Esophagus muscularis mucosa (tissue), 4 donors: ENCODE measurements around the gene MPPED1. TPM values are rescaled to one million over a fixed set of nuclear protein-coding genes. Genes with fewer than 3 reads are reported as not detected.

Experiments used
- DNase-seq: peaks from one replicate; pipeline ENCODE4 v3.0.0-alpha.2; 2017; ENCODE audit errors: extremely low spot score
- H3K27ac ChIP-seq, 4 donors: fragments of 200-600 bp; sonication (generic); replicated peaks in 1 of 4; 1 replicate in 3 of 4; 2 replicates in 1 of 4; pipeline ENCODE4 v1.5.1; 2016 to 2019; ENCODE audit warnings: mild to moderate bottlenecking in 1 of 4
- H3K27me3 ChIP-seq, 4 donors: fragments of 200-600 bp; sonication (generic); one replicate each; pipeline versions ENCODE4 v1.5.1 to v1.6.0; 2016 to 2019
- H3K36me3 ChIP-seq, 4 donors: fragments of 200-600 bp; sonication (generic); one replicate each; pipeline ENCODE4 v1.5.1; 2016 to 2019
- H3K4me1 ChIP-seq, 4 donors: fragments of 200-600 bp; sonication (generic); one replicate each; pipeline ENCODE4 v1.5.1; 2016 to 2019
- H3K4me3 ChIP-seq, 4 donors: fragments of 200-600 bp; sonication (generic); 1 replicate in 2 of 4; 2 replicates in 2 of 4; pipeline ENCODE4 v1.5.1; 2016 to 2019; ENCODE audit warnings: mild to moderate bottlenecking in 4 of 4, moderate library complexity in 1 of 4
- H3K9me3 ChIP-seq, 4 donors: fragments of 200-600 bp; sonication (generic); 1 replicate in 3 of 4; 2 replicates in 1 of 4; pipeline ENCODE4 v1.5.1; 2016 to 2019
- EP300 ChIP-seq: sonication (generic); formaldehyde crosslinking; IDR thresholded peaks from one replicate; pipeline ENCODE4 v1.6.1; 2017; ENCODE audit warnings: antibody characterized with exemption
- POLR2A ChIP-seq: fragments of 450-650 bp; IDR thresholded peaks from one replicate; pipeline ENCODE4 v1.6.1; 2017; ENCODE audit warnings: antibody characterized with exemption, moderate library complexity, mild to moderate bottlenecking, low read depth
- POLR2AphosphoS5 ChIP-seq, 2 donors: sonication (generic); formaldehyde crosslinking; IDR thresholded peaks; one replicate each; pipeline ENCODE4 v1.6.1; 2017; ENCODE audit warnings: antibody characterized with exemption in 2 of 2
- WGBS: methylation state at CpG from one replicate; pipeline ENCODE4 v1.1.5; 2018; 5-methylcytosine and 5-hydroxymethylcytosine counted together
- intact Hi-C: fragments of 100-400 bp; cut with DNase I; formaldehyde crosslinking; loops from one replicate; pipeline ENCODE4 v1.15.1; 2023
- total RNA-seq, 4 donors: library from RNA; depleted of rRNA; stranded (reverse); fragments of >200 nt; gene quantifications; one replicate each; pipeline versions ENCODE4 v1.1.0 to v1.2.1, GENCODE V29; 2016
- TF ChIP-seq, protein P1 (sequence below), 3 experiments: fragments of 200-600 bp in 2 of 3; fragments of 450-650 bp in 1 of 3; sonication (generic) in 2 of 3; IDR thresholded peaks; one replicate each; pipeline ENCODE4 v1.5.1; 2017 to 2019; ENCODE audit warnings: antibody characterized with exemption in 3 of 3, mild to moderate bottlenecking in 2 of 3, moderate library complexity in 1 of 3

MPPED1 gene
- total RNA-seq, 4 donors from 2014 or later, result not detected

DNA sequence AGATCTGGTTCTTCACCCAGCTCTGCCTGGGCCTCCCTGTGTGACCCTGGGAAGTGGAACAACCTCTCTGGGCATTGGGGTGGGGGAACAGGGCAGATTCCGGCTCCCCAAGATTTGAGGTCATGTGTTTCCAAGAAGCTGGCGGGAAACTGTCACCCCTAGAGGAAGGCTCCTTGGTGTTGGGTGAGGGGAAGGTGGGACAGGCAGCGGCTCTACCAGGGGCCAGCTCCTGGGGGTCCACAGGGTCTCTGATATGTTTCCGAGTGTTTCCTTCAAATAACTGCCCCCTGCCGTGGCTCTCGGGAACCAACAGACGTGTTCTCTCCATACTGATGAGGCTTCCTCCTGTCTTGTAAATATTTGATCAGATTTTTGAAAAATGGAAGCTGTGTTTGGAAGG is 78.5 kb downstream of the MPPED1 start:
- intact Hi-C loops, result no loop called here
- no peak for DNase-seq
- TF ChIP-seq, protein P1, sequence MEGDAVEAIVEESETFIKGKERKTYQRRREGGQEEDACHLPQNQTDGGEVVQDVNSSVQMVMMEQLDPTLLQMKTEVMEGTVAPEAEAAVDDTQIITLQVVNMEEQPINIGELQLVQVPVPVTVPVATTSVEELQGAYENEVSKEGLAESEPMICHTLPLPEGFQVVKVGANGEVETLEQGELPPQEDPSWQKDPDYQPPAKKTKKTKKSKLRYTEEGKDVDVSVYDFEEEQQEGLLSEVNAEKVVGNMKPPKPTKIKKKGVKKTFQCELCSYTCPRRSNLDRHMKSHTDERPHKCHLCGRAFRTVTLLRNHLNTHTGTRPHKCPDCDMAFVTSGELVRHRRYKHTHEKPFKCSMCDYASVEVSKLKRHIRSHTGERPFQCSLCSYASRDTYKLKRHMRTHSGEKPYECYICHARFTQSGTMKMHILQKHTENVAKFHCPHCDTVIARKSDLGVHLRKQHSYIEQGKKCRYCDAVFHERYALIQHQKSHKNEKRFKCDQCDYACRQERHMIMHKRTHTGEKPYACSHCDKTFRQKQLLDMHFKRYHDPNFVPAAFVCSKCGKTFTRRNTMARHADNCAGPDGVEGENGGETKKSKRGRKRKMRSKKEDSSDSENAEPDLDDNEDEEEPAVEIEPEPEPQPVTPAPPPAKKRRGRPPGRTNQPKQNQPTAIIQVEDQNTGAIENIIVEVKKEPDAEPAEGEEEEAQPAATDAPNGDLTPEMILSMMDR (IDR thresholded peaks at IDR 0.05), result no peak
- TF ChIP-seq EP300 (no peak), POLR2A (no peak), POLR2AphosphoS5 (IDR thresholded peaks at IDR 0.05) (no peak)
- no peaks in the 10 kb centered on the region for H3K9me3 ChIP-seq
- no peak overlapping the region for H3K27ac ChIP-seq
- H3K4me1 ChIP-seq, result no peaks in the 10 kb centered on the region
- no peak overlapping the region for H3K4me3 ChIP-seq
- H3K27me3 ChIP-seq, result peaks cover 0 to 58% (median 0%) of the 10 kb centered on the region in 4 donors
- WGBS, result 70% methylated on average over 7 of the region's 7 CpGs
- no peaks in the 10 kb centered on the region for H3K36me3 ChIP-seq

DNA sequence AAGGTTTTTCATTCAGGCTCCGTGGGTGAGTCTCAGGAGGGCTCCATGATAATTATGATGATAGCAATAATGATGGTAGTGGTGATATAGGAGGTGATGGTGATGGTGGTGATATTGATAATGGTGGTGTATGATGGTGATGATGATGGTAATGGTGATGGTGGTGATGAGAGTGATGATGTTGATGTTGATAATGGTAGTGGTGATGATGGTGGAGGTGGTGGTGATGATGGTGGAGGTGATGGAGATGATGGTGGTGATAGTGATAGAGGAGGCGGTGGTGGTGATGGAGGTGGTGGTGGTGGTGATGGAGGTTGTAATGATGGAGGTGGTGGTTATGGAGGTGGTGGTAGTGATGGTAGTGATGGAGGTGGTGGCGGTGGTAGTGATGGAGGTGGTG is 79.4 kb downstream of the MPPED1 start:
- WGBS, result 58% methylated on average over 3 of the region's 3 CpGs
- Histone ChIP-seq H3K27me3 (peaks cover 0 to 49% (median 0%) of the 10 kb centered on the region in 4 donors), H3K9me3 (no peaks in the 10 kb centered on the region)

DNA sequence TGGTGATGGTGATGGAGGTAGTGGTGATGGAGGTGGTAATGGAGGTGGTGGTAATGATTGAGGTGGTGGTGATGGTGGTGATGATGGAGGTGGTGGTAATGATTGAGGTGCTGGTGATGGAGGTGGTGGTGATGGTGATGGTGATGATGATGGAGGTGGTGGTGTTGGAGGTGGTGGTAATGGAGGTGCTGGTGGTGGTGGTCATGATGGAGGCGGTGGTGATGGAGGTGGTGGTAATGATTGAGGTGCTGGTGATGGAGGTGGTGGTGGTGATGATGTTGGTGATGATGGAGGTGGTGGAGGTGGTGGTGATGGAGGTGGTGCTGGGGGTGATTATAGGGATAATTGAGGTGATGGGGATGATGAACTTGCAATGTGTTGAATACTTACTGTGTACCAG is 79.9 kb downstream of the MPPED1 start:
- whole genome bisulfite sequencing, result 98% methylated on average over 1 of the region's 1 CpG
- Histone ChIP-seq H3K27ac (no peak overlapping the region), H3K36me3 (no peaks in the 10 kb centered on the region), H3K4me3 (no peak overlapping the region), H3K9me3 (no peaks in the 10 kb centered on the region), H3K27me3 (peaks cover 0 to 43% (median 0%) of the 10 kb centered on the region in 4 donors), H3K4me1 (no peaks in the 10 kb centered on the region)
- TF ChIP-seq POLR2AphosphoS5 (IDR thresholded peaks at IDR 0.05), result no peak
- no peak for TF ChIP-seq EP300
- TF ChIP-seq, protein P1 (IDR thresholded peaks at IDR 0.05), result no peak
- no peak for TF ChIP-seq POLR2A
- no peak for DNase-seq
- intact Hi-C loops, result no loop called here

More for the DNA sequence above, 79.4 kb downstream of the MPPED1 start:
- no peak for DNase-seq
- intact Hi-C loops, result no loop called here
- Histone ChIP-seq H3K36me3 (no peaks in the 10 kb centered on the region), H3K4me1 (no peaks in the 10 kb centered on the region), H3K27ac (no peak overlapping the region), H3K4me3 (no peak overlapping the region)
- TF ChIP-seq, protein P1 (IDR thresholded peaks at IDR 0.05), result no peak
- TF ChIP-seq POLR2AphosphoS5 (IDR thresholded peaks at IDR 0.05) (no peak), EP300 (no peak), POLR2A (no peak)

DNA sequence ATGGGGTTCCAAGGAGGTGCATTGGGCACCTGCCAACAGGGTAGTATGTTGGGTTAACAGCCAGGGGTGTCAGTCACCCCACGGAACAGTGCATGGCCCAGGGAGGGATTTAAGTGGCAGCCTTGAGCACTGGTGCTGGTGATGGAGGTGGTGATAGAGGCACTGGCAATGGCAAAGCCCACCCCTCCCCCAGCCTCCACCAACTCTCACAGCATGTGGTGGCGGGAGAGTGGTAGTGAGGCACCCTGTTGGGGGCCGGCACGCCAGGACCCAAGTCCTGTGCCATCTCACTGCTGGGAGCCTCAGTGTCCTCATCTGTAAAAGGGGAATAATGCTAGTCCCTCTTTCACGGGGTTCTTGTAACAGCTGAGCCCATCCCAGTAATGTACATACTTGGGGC is 81.5 kb downstream of the MPPED1 start:
- no peak for DNase-seq
- intact Hi-C loops, result no loop called here
- Histone ChIP-seq H3K27me3 (peaks cover 0 to 28% (median 0%) of the 10 kb centered on the region in 4 donors), H3K4me3 (no peak overlapping the region), H3K9me3 (no peaks in the 10 kb centered on the region), H3K4me1 (no peaks in the 10 kb centered on the region), H3K27ac (no peak overlapping the region), H3K36me3 (no peaks in the 10 kb centered on the region)
- TF ChIP-seq POLR2AphosphoS5 (IDR thresholded peaks at IDR 0.05) (no peak), POLR2A (no peak), EP300 (no peak)
- TF ChIP-seq, protein P1 (IDR thresholded peaks at IDR 0.05), result no peak
- 100% methylated on average over 1 of the region's 5 CpGs for WGBS
